OCI-LY3 (cell line): ENCODE measurements around the gene MED13.

Experiments used
- CTCF ChIP-seq: fragments of 200-600, 300-600 bp; sonication (generic); IDR thresholded peaks from 2 replicates; pipeline ENCODE4 v1.5.1; 2014; ENCODE audit warnings: antibody characterized with exemption, low read length, low read depth
- EZH2phosphoT487 ChIP-seq: fragments of 200-600 bp; shearing (Covaris generic); IDR thresholded peaks from 2 replicates; pipeline ENCODE4 v1.6.1; 2018; ENCODE audit warnings: antibody characterized with exemption, mixed run types, low read depth

GRCh38 chr17:62089334-62089733, 24.3 kb upstream of the MED13 start:
- TF ChIP-seq CTCF (no peak), EZH2phosphoT487 (no peak)
